Loucy (cell line): ENCODE measurements around the gene YPEL3.

ENCODE experiments used
- EZH2phosphoT487 ChIP-seq: fragments of 200-600 bp; IDR thresholded peaks from 2 replicates; pipeline ENCODE4 v1.6.1; 2018; ENCODE audit warnings: antibody characterized with exemption, mild to moderate bottlenecking, moderate library complexity, borderline replicate concordance
- TF ChIP-seq, protein P1 (sequence below): fragments of 200-600 bp; sonication (generic); conservative IDR thresholded peaks from 2 replicates; pipeline ENCODE4 v1.5.1; 2014; ENCODE audit warnings: mild to moderate bottlenecking, antibody characterized with exemption, low read length

DNA sequence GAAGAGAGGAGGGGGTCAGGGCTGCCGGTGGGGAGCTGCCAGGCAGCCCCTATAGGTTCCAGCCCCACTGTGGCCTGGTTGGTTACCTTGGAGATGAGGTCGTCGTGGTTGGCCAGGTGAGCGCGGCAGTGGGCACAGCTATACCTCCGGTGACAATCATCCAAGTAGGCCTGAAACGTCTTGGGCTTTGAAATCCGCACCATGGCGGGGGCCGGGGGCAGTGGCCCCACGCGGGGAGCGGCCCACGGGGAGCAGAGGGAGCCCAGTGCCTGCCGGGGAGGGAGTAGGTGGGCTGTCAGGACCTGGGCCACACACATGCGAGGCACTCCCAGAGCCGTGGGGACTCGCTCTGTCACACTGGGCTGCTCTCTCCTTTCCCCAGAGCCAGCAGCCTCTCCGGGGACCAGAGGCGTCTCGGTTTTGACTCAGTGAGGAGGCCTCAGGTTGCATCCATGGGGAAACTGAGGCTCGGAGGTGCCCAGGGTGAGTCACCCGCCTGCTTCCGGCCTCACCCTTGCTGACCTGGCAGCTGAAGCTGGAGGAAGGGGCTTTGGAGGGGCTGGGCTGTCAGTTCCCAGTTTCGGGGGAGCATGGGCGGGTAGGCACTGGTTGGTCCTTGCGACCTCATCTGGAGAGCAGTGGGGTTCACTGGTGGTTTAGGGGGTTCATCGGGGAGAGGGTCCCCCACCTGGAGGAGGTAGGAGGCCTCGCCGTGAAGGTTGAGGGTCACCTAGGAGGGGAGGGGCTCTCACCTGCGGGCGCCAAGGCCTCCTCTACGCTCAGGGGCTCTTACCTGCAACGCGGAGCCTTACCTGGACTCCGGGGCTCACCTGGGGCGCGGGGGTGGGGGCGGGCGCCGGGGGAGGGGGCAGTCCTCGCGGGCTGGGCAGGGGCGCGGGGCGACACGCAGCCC, 591 bp downstream of the YPEL3 start:
- TF ChIP-seq, protein P1, sequence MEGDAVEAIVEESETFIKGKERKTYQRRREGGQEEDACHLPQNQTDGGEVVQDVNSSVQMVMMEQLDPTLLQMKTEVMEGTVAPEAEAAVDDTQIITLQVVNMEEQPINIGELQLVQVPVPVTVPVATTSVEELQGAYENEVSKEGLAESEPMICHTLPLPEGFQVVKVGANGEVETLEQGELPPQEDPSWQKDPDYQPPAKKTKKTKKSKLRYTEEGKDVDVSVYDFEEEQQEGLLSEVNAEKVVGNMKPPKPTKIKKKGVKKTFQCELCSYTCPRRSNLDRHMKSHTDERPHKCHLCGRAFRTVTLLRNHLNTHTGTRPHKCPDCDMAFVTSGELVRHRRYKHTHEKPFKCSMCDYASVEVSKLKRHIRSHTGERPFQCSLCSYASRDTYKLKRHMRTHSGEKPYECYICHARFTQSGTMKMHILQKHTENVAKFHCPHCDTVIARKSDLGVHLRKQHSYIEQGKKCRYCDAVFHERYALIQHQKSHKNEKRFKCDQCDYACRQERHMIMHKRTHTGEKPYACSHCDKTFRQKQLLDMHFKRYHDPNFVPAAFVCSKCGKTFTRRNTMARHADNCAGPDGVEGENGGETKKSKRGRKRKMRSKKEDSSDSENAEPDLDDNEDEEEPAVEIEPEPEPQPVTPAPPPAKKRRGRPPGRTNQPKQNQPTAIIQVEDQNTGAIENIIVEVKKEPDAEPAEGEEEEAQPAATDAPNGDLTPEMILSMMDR: no peak
- TF ChIP-seq EZH2phosphoT487: no peak
